HL-60 (cell line): ENCODE measurements around the gene SEMG2.
A peak's percentile ranks its signal among the peaks of the same experiment; 100 is the strongest.

ENCODE experiments used
- DNase-seq, 2 experiments: peaks; one replicate each; pipeline ENCODE4 v3.0.0-alpha.2; 2010 to 2020; ENCODE audit warnings: low read depth in 1 of 2, low spot score in 1 of 2
- H3K27ac ChIP-seq: fragments of 250-450 bp; sonication (Bioruptor Pico); replicated peaks from 2 replicates; pipeline ENCODE4 v1.5.1; 2020; ENCODE audit warnings: mild to moderate bottlenecking, moderate library complexity
- H3K27me3 ChIP-seq: fragments of 250-450 bp; sonication (Bioruptor Pico); 2 replicates; pipeline ENCODE4 v1.5.1; 2021; ENCODE audit warnings: mild to moderate bottlenecking, moderate library complexity; ENCODE audit not compliant: insufficient read depth, poor library complexity, severe bottlenecking
- H3K4me3 ChIP-seq: replicated peaks from 2 replicates; pipeline ENCODE4 v1.5.1; 2011; ENCODE audit warnings: mild to moderate bottlenecking, control low read depth, low read length; ENCODE audit not compliant: insufficient read depth
- GABPA ChIP-seq: IDR thresholded peaks from 2 replicates; pipeline ENCODE4 v1.6.1; 2012; ENCODE audit warnings: low read depth
- POLR2AphosphoS5 ChIP-seq: IDR thresholded peaks from 2 replicates; pipeline ENCODE4 v1.6.1; 2012; ENCODE audit warnings: low read depth
- SPI1 ChIP-seq: IDR thresholded peaks from 2 replicates; pipeline ENCODE4 v1.6.1; 2012; ENCODE audit warnings: low read depth, mild to moderate bottlenecking, borderline replicate concordance
- TF ChIP-seq, protein P1 (sequence below): IDR thresholded peaks from one replicate; pipeline ENCODE4 v1.5.1; 2011; ENCODE audit warnings: low read length, control low read depth, inconsistent platforms; ENCODE audit not compliant: insufficient read depth
- TF ChIP-seq, protein P2 (sequence below): IDR thresholded peaks from 2 replicates; pipeline ENCODE4 v1.6.1; 2012; ENCODE audit warnings: low read depth; ENCODE audit not compliant: insufficient replicate concordance

The SEMG2 gene

DNA sequence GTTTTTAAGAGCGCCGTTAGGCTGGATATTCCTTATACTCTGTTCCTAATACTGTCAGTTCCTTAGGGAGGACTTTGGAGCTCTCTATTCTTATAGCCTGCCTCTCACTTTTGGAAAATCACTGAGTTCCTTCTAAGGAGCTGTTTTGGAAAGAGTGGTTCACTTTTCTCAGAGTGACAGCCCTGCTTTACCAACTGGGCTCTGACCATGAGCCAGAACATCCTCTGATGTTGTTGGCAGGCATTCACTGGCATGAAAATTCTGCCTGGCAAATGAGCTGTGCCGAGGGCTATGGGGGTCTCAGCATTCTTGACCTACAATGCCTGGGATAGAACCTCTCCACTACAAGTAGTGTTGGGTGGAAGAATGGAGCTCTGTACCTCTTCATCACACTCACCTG is 29.2 kb upstream of the SEMG2 start:
- no peak for DNase-seq
- TF ChIP-seq POLR2AphosphoS5 = no peak
- TF ChIP-seq, protein P1, sequence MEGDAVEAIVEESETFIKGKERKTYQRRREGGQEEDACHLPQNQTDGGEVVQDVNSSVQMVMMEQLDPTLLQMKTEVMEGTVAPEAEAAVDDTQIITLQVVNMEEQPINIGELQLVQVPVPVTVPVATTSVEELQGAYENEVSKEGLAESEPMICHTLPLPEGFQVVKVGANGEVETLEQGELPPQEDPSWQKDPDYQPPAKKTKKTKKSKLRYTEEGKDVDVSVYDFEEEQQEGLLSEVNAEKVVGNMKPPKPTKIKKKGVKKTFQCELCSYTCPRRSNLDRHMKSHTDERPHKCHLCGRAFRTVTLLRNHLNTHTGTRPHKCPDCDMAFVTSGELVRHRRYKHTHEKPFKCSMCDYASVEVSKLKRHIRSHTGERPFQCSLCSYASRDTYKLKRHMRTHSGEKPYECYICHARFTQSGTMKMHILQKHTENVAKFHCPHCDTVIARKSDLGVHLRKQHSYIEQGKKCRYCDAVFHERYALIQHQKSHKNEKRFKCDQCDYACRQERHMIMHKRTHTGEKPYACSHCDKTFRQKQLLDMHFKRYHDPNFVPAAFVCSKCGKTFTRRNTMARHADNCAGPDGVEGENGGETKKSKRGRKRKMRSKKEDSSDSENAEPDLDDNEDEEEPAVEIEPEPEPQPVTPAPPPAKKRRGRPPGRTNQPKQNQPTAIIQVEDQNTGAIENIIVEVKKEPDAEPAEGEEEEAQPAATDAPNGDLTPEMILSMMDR = no peak
- TF ChIP-seq, protein P2, sequence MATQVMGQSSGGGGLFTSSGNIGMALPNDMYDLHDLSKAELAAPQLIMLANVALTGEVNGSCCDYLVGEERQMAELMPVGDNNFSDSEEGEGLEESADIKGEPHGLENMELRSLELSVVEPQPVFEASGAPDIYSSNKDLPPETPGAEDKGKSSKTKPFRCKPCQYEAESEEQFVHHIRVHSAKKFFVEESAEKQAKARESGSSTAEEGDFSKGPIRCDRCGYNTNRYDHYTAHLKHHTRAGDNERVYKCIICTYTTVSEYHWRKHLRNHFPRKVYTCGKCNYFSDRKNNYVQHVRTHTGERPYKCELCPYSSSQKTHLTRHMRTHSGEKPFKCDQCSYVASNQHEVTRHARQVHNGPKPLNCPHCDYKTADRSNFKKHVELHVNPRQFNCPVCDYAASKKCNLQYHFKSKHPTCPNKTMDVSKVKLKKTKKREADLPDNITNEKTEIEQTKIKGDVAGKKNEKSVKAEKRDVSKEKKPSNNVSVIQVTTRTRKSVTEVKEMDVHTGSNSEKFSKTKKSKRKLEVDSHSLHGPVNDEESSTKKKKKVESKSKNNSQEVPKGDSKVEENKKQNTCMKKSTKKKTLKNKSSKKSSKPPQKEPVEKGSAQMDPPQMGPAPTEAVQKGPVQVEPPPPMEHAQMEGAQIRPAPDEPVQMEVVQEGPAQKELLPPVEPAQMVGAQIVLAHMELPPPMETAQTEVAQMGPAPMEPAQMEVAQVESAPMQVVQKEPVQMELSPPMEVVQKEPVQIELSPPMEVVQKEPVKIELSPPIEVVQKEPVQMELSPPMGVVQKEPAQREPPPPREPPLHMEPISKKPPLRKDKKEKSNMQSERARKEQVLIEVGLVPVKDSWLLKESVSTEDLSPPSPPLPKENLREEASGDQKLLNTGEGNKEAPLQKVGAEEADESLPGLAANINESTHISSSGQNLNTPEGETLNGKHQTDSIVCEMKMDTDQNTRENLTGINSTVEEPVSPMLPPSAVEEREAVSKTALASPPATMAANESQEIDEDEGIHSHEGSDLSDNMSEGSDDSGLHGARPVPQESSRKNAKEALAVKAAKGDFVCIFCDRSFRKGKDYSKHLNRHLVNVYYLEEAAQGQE = no peak
- no peak for TF ChIP-seq SPI1
- no peak for TF ChIP-seq GABPA
- Histone ChIP-seq H3K4me3 (no peak overlapping the region), H3K27me3 (no peaks in the 10 kb centered on the region), H3K27ac (no peak overlapping the region)

DNA sequence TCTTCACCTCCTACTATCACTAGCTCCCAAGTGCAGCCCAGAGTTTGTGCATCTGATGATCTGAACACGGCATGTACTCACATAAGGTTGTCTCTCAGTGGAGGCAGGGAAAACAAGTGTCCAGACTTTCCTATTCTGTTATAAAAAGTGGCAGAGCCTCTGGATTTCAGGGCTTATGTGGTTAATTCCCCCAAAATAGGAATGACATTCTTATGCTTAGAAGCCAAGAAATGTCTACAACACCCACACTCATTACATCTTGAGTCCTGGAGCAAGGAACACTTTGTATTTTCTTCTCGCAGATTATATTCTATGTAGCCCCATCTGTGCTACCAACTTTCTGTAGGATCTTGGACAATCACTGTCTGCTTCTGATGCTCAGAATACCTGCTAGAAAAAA is 27.8 kb upstream of the SEMG2 start:
- Histone ChIP-seq H3K27ac (no peak overlapping the region), H3K27me3 (no peaks in the 10 kb centered on the region), H3K4me3 (no peak overlapping the region)
- no peak for DNase-seq
- TF ChIP-seq, protein P1 = no peak
- no peak for TF ChIP-seq POLR2AphosphoS5
- TF ChIP-seq, protein P2 = no peak
- TF ChIP-seq SPI1 = no peak
- TF ChIP-seq GABPA = no peak

DNA sequence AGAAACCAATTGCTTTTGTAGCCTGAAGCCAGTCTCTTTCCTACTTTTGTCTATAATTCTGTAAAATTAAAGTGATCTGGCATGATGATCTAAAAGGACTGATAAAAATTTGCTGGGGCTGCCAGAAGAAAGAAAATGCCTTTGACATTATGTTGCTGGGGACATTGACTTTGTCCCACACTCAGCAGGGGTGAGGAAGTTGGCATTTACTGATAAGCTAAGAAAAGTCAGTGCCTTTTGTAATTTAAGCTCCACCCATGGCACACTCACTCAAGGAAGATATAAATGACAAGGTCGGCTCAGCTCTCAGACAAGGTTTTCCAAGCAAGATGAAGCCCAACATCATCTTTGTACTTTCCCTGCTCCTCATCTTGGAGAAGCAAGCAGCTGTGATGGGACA is 14.4 kb upstream of the SEMG2 start, which contains the start of gene SEMG1:
TSS of gene SEMG1 (plus strand) at position 309 of the 400 bp plus-strand sequence. CDS start at position 330, 21 bp downstream.
- peaks cover 7% of the 10 kb centered on the region for H3K27me3 ChIP-seq
- H3K27ac ChIP-seq = no peak within 1 kb of the TSS
- DNase-seq = no peak
- TF ChIP-seq, protein P1 = no peak
- TF ChIP-seq SPI1 = 0 out of 2 replicates have a peak, but pooled peaks have one; percentile 2
- no peak within 1 kb of the TSS for H3K4me3 ChIP-seq

DNA sequence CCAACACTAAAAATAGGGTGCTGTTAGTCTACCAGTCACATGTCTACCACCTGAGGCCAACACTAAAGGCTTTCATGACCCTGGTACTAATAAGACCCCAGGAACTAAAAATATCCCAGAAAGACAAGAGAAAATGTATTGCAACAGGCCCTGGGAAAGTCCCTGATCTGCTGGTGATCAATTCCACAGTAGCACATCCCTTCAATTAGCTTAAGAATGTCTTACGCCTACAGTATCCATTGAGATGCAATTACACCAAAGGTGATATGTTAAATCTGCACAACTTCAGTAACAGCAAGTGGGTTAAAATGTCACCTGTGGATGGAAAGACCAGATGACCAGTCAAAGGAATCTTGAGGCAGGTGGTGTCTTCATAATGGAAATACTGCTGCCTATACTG is 11.2 kb upstream of the SEMG2 start:
- Histone ChIP-seq H3K27ac (no peak overlapping the region), H3K4me3 (no peak overlapping the region), H3K27me3 (peaks cover 2% of the 10 kb centered on the region)
- no peak for TF ChIP-seq SPI1
- TF ChIP-seq, protein P2 = no peak
- TF ChIP-seq POLR2AphosphoS5 = no peak
- TF ChIP-seq, protein P1 = no peak
- TF ChIP-seq GABPA = no peak
- DNase-seq = no peak
